Measurements from ENCODE around the gene FBXL12.
"Not testable (repeated sequence)": the region's sequence is repeated elsewhere in the genome, so short reads cannot be mapped to it uniquely, and the experiment has no call there.

- TF ChIP-seq CTCF, POLR2A (IDR thresholded peaks at IDR 0.05): not testable (repeated sequence)
Observed at GRCh38 chr19:9788604-9789003, 30.3 kb downstream of the FBXL12 start.

Measured in uterus (tissue), 2 donors.